Stomach (tissue), 4 donors: ENCODE results near the gene LONRF2.

ENCODE experiments used
- CTCF ChIP-seq, 7 experiments: fragments of 450-650 bp in 4 of 7; fragments of 200-600 bp in 3 of 7; sonication (generic) in 3 of 7; IDR thresholded peaks; one replicate each; pipeline ENCODE4 v1.5.1; 2016 to 2019; ENCODE audit warnings: antibody characterized with exemption in 7 of 7, control low read depth in 2 of 7, mild to moderate bottlenecking in 1 of 7
- POLR2A ChIP-seq, 4 donors: fragments of 450-650 bp; IDR thresholded peaks; one replicate each; pipeline ENCODE4 v1.6.1; 2016; ENCODE audit warnings: antibody characterized with exemption in 4 of 4, control low read depth in 2 of 4, mild to moderate bottlenecking in 1 of 4, moderate library complexity in 1 of 4

GRCh38 chr2:100260712-100261620, 61.3 kb downstream of the LONRF2 start:
- TF ChIP-seq POLR2A (IDR thresholded peaks at IDR 0.05) = no peak
- TF ChIP-seq CTCF (IDR thresholded peaks at IDR 0.05) = peak in 5 of 7 experiments; percentile 32 to 64 (median 56)
